ENCODE results near the gene SRD5A2.

DNA sequence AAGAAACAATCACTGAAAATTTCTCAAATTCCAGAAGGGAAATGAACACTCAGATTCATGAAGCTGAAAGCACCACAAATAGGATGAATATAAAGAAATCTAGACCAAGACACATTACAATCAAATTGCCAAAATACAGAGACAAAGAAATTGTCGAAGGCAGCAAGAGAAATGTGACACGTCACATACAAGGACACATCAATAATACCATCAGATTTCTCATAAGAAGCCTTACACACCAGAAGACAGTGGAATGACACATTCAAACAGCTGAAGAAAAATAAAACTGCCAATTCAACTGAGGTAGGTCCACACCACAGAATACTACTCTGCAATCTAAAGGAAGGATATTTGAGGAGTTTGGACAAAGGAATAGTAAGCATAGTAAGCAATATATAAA lies 27.4 kb downstream of the SRD5A2 start:
- TF ChIP-seq, protein P1, sequence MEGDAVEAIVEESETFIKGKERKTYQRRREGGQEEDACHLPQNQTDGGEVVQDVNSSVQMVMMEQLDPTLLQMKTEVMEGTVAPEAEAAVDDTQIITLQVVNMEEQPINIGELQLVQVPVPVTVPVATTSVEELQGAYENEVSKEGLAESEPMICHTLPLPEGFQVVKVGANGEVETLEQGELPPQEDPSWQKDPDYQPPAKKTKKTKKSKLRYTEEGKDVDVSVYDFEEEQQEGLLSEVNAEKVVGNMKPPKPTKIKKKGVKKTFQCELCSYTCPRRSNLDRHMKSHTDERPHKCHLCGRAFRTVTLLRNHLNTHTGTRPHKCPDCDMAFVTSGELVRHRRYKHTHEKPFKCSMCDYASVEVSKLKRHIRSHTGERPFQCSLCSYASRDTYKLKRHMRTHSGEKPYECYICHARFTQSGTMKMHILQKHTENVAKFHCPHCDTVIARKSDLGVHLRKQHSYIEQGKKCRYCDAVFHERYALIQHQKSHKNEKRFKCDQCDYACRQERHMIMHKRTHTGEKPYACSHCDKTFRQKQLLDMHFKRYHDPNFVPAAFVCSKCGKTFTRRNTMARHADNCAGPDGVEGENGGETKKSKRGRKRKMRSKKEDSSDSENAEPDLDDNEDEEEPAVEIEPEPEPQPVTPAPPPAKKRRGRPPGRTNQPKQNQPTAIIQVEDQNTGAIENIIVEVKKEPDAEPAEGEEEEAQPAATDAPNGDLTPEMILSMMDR (IDR thresholded peaks at IDR 0.05; ENCODE audit: low read depth, low read length), result no peak
- no peak for TF ChIP-seq EZH2phosphoT487 (IDR thresholded peaks at IDR 0.05; ENCODE audit: low read depth)

All from OCI-LY3 (cell line).